ENCODE data around the gene TRIM41.

Gene TRIM41

GRCh38 chr5:181243018-181243563 lies 20.0 kb downstream of the TRIM41 start:
- peak overlapping the region; percentile 98 for H3K4me3 ChIP-seq (ENCODE audit: low read depth, low read length)
- no peak for DNase-seq (ENCODE audit: low read depth, low spot score)
- ChIA-PET CTCF (no interaction called here), POLR2A (interaction anchor here (0.8 to 2.4 kb wide), 4 partner anchors 18 to 51 kb away, joined by 3 to 12 read pairs (median 4); partner anchors contain the start of genes TRIM41 and TRIM52)
- TF ChIP-seq, protein P1, sequence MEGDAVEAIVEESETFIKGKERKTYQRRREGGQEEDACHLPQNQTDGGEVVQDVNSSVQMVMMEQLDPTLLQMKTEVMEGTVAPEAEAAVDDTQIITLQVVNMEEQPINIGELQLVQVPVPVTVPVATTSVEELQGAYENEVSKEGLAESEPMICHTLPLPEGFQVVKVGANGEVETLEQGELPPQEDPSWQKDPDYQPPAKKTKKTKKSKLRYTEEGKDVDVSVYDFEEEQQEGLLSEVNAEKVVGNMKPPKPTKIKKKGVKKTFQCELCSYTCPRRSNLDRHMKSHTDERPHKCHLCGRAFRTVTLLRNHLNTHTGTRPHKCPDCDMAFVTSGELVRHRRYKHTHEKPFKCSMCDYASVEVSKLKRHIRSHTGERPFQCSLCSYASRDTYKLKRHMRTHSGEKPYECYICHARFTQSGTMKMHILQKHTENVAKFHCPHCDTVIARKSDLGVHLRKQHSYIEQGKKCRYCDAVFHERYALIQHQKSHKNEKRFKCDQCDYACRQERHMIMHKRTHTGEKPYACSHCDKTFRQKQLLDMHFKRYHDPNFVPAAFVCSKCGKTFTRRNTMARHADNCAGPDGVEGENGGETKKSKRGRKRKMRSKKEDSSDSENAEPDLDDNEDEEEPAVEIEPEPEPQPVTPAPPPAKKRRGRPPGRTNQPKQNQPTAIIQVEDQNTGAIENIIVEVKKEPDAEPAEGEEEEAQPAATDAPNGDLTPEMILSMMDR (IDR thresholded peaks at IDR 0.05; ENCODE audit: insufficient read depth, low read length, missing control alignments), result no peak

DNA sequence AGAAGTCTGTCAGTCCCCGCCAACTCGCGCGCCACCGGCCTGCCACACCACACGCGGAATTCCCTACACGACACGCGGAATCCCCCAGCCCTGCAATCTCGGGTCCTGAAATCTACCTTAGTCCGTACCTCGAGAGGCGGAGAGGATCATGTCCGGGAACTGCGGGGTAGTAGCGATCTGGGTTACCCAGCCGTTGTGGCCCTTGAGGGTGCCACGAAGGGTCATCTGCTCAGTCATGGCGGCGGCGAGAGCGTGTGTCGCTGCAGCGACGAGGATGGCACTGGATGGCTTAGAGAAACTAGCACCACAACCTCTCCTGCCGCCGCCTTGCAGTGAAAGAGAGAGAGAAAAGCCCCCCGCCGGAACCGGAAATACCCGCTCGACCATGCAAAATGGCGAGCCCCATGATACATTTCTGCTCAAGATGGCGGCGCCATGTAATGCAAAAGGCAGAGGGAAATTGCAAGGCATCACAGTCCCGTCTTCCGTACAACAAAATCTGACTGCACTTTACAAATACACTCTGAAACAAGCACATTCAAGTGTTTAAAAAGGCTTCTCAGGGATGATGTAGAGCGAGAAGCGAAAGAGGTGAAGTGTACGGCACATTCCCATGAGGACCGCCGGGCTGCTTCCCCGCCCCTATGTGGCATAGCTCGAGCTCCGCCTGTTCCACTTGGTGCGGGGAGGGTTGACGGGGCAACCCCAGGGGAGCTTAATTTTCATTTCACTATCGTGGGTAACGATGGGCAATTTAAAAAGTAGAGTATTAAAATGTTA lies 20.7 kb downstream of the TRIM41 start, which contains the start of gene RACK1:
Gene RACK1 (minus strand): TSS at position 343 of the 780 bp plus-strand sequence. CDS start 106 bp downstream, at position 237.
- TF ChIP-seq, protein P1 (IDR thresholded peaks at IDR 0.05; ENCODE audit: insufficient read depth, low read length, missing control alignments), result no peak
- POLR2A ChIA-PET, result interaction anchor here (0.8 to 2.4 kb wide), 8 partner anchors 8 to 52 kb away, joined by 3 to 15 read pairs (median 6); partner anchors contain the start of genes TRIM41 and TRIM52
- peak within 1 kb of the TSS; percentile 98 for H3K4me3 ChIP-seq (ENCODE audit: low read depth, low read length)
- CTCF ChIA-PET, result interaction anchor here (0.9 kb wide), 1 partner anchor 913 kb away, joined by 3 read pairs; no protein-coding TSS in a partner anchor
- DNase-seq (ENCODE audit: low read depth, low spot score), result peak; percentile 41

DNA sequence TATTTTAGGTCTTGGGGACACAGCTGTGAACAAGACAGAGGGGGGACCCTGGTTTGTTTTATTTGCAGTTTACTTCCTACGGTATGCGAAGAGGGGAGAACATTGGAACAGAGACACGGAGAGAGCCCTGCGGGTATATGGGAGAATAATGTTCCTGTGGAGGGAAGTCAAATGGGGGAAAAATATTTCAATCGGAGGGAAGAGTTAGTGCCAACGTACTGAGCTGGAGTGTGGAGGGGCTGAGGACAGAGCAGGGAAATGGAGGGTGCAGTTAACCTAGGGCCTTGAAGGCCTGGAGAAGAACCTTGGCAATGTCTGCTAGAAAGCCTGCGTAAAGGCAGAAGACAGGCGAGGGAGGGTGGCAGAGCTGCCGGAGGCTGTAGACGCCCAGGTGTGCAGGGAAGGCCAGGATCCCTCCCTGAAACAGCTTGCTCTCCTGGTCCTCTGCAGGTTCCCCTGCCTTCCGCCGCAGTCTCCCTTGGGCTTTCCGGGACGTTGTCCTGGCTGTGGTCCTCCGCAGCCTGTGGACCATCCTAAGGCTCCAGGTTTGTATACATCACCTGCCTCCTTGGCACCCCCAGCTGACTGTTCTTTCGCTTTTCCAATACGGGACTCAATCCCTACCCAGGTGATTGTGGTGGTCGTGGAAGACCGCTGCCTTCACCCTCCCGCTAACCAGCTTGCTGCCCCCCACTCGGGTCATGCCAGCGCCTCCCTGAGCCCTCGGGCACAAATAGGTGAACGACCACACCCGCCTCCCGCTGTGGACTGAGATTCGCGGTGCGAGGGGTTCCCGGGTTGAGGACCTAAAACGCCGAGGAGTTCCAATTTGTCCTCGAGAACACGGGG lies 22.6 kb downstream of the TRIM41 start:
- ChIA-PET POLR2A (interaction anchor here (0.8 kb wide), 1 partner anchor 22 kb away, joined by 4 read pairs; the partner anchor contains the start of gene TRIM41), CTCF (interaction anchor here (1.0 kb wide), 1 partner anchor 11 kb away, joined by 3 read pairs; no protein-coding TSS in a partner anchor)
- TF ChIP-seq, protein P1 (IDR thresholded peaks at IDR 0.05; ENCODE audit: insufficient read depth, low read length, missing control alignments), result no peak
- H3K4me3 ChIP-seq (ENCODE audit: low read depth, low read length), result peak overlapping the region; percentile 92
- DNase-seq (ENCODE audit: low read depth, low spot score), result no peak

DNA sequence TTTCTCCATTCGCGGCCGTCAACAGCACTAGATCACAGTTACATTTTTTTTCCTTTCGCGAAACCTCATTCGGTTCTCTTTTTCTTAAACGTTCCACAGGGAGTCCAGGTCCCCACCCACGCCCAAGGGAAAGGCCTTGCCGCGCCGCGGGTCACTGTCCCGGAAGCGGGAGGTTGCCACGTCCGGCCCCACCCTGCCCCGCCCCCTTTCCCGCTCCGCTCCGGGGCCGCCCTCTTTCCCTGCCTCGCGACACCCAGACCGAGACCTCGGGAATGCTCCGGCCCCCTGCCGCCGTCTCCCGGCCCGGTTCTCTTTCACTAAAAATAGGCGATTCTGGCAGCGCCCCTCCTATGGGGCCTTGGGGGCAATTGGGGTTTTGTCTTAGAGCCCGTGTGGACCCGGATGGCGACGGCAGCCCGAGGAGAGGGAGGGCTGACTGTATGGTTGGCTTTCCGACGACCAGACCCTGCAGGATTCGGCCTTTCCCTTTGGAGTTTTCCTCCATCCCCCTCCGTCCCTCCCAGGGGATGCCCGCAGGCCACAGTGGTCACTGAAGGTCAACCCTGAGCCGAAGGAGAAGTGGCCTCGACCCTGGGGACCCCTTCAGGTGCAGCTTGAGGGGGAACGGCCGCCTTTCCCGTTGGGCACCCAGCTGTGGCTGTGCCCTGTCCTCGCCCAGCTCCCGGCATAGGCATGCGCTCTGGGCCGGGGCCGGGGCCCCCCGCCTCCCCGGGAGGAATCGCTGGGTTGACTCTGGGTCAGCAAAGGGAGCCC lies 23.4 kb downstream of the TRIM41 start:
- H3K4me3 ChIP-seq (ENCODE audit: low read depth, low read length), result peak overlapping the region; percentile 92
- ChIA-PET CTCF (no interaction called here), POLR2A (interaction anchor here (0.6 to 3.0 kb wide), 3 partner anchors 9 to 24 kb away, joined by 3 to 13 read pairs (median 4); partner anchors contain the start of gene TRIM52)
- no peak for DNase-seq (ENCODE audit: low read depth, low spot score)
- TF ChIP-seq, protein P1 (IDR thresholded peaks at IDR 0.05; ENCODE audit: insufficient read depth, low read length, missing control alignments), result no peak

DNA sequence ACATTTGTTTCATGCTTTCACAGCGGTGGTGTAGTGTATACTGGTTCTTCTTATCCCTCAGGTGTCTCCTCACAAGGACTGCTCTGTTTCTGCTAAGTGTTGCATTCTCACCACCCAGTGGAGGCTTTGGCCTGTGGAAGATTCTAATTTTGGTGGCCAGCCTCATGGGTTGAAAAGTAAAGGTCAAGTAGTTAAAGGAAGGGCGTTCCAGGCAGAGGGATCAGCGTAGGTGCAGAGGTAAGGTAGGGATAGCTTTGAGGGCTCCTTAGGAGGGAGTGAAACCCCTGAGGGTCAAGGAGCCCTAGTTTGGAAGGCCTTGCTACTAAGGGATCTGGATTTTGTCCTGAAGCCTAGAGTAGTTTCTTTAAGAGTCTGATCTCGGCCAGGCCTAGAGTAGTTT lies 25.2 kb downstream of the TRIM41 start:
- ChIA-PET POLR2A (interaction anchor here (1.5 to 3.0 kb wide), 2 partner anchors 9 to 13 kb away, joined by 3 to 13 read pairs; partner anchors contain the start of gene TRIM52), CTCF (interaction anchor here (1.2 to 1.6 kb wide), 2 partner anchors 12 to 62 kb away, joined by 3 to 4 read pairs; no protein-coding TSS in a partner anchor)
- DNase-seq (ENCODE audit: low read depth, low spot score), result no peak
- TF ChIP-seq, protein P1 (IDR thresholded peaks at IDR 0.05; ENCODE audit: insufficient read depth, low read length, missing control alignments), result no peak
- peak overlapping the region; percentile 92 for H3K4me3 ChIP-seq (ENCODE audit: low read depth, low read length)

Measured in AG04449 (cell line).